Nephron (organoid): ENCODE results near the gene ADPRM.
A peak's percentile ranks its signal among the peaks of the same experiment; 100 is the strongest.

Experiments used
- H3K27ac Mint-ChIP-seq, 3 experiments: 2 replicates each; pipeline ENCODE4 v1.8.0; 2020; ENCODE audit warnings: mixed read lengths in 3 of 3, mild to moderate bottlenecking in 2 of 3, moderate library complexity in 1 of 3
- H3K27me3 Mint-ChIP-seq: 2 replicates; pipeline ENCODE4 v1.8.0; 2021; ENCODE audit warnings: low read depth, mild to moderate bottlenecking, moderate library complexity, mixed read lengths
- H3K36me3 Mint-ChIP-seq: 2 replicates; pipeline ENCODE4 v1.8.0; 2020; ENCODE audit warnings: low read depth, mixed read lengths
- H3K4me1 Mint-ChIP-seq: 2 replicates; pipeline ENCODE4 v1.8.0; 2020; ENCODE audit warnings: mixed read lengths
- H3K4me3 Mint-ChIP-seq, 3 experiments: 2 replicates each; pipeline ENCODE4 v1.8.0; 2020; ENCODE audit warnings: mild to moderate bottlenecking in 3 of 3, mixed read lengths in 3 of 3, moderate library complexity in 2 of 3
- H3K9me3 Mint-ChIP-seq: 2 replicates; pipeline ENCODE4 v1.8.0; 2020; ENCODE audit warnings: mixed read lengths
- TF ChIP-seq, protein P1 (sequence below), 3 experiments: fragments of 200-600 bp; sonication (generic); IDR thresholded peaks; one replicate each; pipeline ENCODE4 v1.5.0; 2021; ENCODE audit warnings: antibody characterized with exemption in 3 of 3; ENCODE audit not compliant: unreplicated experiment in 3 of 3

ADPRM gene

DNA sequence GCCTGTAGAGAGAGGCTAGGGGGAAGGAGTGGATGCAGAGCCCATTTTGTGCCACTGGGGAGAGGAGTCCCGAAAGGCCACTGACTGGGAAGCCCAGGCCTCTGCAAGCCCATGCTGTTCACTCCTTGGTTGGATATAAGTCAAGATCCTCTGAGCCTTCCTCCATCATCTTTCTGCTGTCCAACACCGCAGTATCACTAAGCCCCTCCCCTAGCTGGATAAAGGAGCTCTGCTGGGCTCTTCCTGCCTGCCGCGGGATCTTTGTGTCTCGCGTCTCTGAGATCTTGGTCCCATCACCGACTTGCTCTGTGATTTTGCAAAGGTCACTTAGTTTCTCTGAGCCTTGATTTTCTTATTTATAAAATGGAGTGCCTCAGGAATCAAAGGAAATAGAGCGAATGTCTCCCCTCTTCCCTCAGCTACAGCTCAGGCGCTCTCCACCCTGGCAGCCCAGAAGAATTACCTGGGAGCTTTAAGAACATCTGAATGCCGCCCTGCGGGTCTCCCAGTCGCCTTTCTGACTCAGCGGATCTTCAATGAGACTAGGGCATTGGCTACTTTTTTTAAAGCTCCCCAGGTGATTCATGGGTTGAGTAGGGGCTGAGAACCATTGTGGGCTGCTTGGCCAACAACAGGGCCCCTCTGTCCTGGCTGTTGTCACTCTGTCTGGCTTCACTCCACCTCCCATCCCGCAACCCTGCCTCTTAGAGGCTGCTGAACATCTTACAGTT, 57.6 kb downstream of the ADPRM start:
- Mint-ChIP-seq H3K9me3 (no peaks in the 10 kb centered on the region), H3K27me3 (peaks cover 37% of the 10 kb centered on the region), H3K27ac (no peak overlapping the region), H3K4me1 (peaks cover 28% of the 10 kb centered on the region), H3K36me3 (no peaks in the 10 kb centered on the region), H3K4me3 (peak overlapping the region in 1 of 3 experiments; percentile 33)
- TF ChIP-seq, protein P1, sequence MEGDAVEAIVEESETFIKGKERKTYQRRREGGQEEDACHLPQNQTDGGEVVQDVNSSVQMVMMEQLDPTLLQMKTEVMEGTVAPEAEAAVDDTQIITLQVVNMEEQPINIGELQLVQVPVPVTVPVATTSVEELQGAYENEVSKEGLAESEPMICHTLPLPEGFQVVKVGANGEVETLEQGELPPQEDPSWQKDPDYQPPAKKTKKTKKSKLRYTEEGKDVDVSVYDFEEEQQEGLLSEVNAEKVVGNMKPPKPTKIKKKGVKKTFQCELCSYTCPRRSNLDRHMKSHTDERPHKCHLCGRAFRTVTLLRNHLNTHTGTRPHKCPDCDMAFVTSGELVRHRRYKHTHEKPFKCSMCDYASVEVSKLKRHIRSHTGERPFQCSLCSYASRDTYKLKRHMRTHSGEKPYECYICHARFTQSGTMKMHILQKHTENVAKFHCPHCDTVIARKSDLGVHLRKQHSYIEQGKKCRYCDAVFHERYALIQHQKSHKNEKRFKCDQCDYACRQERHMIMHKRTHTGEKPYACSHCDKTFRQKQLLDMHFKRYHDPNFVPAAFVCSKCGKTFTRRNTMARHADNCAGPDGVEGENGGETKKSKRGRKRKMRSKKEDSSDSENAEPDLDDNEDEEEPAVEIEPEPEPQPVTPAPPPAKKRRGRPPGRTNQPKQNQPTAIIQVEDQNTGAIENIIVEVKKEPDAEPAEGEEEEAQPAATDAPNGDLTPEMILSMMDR (IDR thresholded peaks at IDR 0.05; ENCODE audit: unreplicated experiment in 3 of 3) = no peak

DNA sequence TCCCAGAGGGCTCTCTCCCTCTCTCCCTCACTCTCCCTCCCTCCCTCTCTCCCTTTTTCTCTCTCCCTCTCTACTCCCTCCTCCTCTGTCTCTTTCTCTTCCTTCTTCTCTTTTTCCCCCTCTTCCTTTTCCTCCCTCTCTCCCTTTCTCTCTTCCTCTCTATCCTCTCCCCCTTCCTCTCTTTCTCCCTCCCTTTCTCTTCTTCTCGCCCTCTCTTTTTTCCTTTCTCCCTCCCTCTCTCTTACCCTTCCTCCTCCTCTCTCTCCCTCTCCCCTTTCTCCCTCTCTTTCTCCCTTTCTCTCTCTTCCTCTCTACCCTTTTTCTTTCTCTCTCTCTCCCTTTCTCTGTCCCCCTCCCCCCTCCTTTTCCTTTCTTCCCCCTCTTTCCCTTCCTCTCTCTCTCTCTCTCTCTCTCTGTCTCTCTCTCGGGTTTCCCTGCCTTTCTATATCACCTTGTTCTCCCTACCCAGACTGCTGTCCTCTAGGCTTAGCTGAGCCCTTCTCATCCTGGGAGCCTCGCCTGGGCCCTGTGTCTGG, 58.3 kb downstream of the ADPRM start:
- Mint-ChIP-seq H3K27me3 (peaks cover 36% of the 10 kb centered on the region), H3K4me3 (peak overlapping the region in 1 of 3 experiments; percentile 47), H3K27ac (no peak overlapping the region), H3K36me3 (no peaks in the 10 kb centered on the region), H3K9me3 (no peaks in the 10 kb centered on the region), H3K4me1 (peaks cover 28% of the 10 kb centered on the region)
- TF ChIP-seq, protein P1 (IDR thresholded peaks at IDR 0.05; ENCODE audit: unreplicated experiment in 3 of 3) = no peak

DNA sequence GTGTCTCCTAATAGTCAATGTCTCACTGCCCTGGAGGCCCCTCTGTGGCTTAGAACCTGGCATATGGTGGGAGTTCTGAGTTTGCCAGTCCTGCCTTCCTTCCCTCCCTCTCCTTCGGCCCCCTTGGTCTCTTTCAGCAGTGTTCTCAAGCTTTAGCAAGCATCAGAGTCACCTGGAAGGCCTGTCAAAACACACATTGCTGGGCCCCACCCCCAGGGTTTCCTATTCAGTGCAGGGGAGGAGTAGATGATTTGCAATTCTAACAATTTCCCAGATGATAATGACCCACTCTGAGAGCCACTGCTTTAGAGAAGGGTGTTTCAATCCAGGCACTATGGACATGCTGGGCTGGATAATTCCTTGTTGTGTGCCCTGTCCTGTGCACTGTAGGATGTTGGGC, 58.8 kb downstream of the ADPRM start:
- Mint-ChIP-seq H3K4me3 (peak overlapping the region in 1 of 3 experiments; percentile 47), H3K4me1 (peaks cover 28% of the 10 kb centered on the region), H3K9me3 (no peaks in the 10 kb centered on the region), H3K27ac (no peak overlapping the region), H3K36me3 (no peaks in the 10 kb centered on the region), H3K27me3 (peaks cover 36% of the 10 kb centered on the region)
- TF ChIP-seq, protein P1 (IDR thresholded peaks at IDR 0.05; ENCODE audit: unreplicated experiment in 3 of 3) = no peak

GRCh38 chr17:10756619-10757018, 59.2 kb downstream of the ADPRM start:
- no peak overlapping the region for H3K27ac Mint-ChIP-seq
- H3K9me3 Mint-ChIP-seq = no peaks in the 10 kb centered on the region
- H3K4me3 Mint-ChIP-seq = no peak overlapping the region
- peaks cover 36% of the 10 kb centered on the region for H3K27me3 Mint-ChIP-seq
- H3K4me1 Mint-ChIP-seq = peaks cover 28% of the 10 kb centered on the region
- no peaks in the 10 kb centered on the region for H3K36me3 Mint-ChIP-seq
- TF ChIP-seq, protein P1 (IDR thresholded peaks at IDR 0.05; ENCODE audit: unreplicated experiment in 3 of 3) = no peak

- H3K27ac Mint-ChIP-seq = no peak overlapping the region
- peaks cover 28% of the 10 kb centered on the region for H3K4me1 Mint-ChIP-seq
- no peaks in the 10 kb centered on the region for H3K9me3 Mint-ChIP-seq
Observed at GRCh38 chr17:10757067-10757466, 59.7 kb downstream of the ADPRM start.

More at GRCh38 chr17:10757067-10757466, 59.7 kb downstream of the ADPRM start:
- H3K4me3 Mint-ChIP-seq = no peak overlapping the region
- no peaks in the 10 kb centered on the region for H3K36me3 Mint-ChIP-seq
- TF ChIP-seq, protein P1 (IDR thresholded peaks at IDR 0.05; ENCODE audit: unreplicated experiment in 3 of 3) = no peak
- peaks cover 35% of the 10 kb centered on the region for H3K27me3 Mint-ChIP-seq
